ENCODE measurements around the gene NNT. TPM values are rescaled to one million over a fixed set of nuclear protein-coding genes. Genes with fewer than 3 reads are reported as not detected.

NNT gene
- total and polyA plus RNA-seq, 10 of the 15 experiments (the other 5 are each of a cell fraction or from before 2014, with no cell fraction given): 20.8 to 73.1 (median 51.9) TPM

DNA sequence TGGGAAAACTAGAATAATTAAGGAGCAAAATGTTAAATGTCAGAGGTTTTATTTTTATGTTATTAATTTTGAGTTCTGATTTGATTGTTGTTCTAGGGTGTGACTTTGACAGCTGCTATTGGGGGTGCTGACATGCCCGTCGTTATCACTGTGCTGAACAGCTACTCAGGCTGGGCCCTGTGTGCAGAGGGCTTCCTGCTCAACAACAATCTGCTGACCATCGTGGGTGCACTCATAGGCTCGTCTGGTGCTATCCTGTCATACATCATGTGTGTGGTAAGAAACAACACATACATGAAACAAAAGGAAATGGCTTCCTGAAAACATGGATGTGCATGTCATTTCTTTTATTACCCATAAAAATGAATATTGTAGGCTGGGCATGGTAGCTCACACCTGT, 56.1 kb downstream of the NNT start:
- Histone ChIP-seq H4K20me1 (ENCODE audit: control insufficient read depth, insufficient read depth) (no peaks in the 10 kb centered on the region), H3K79me2 (ENCODE audit: control insufficient read depth, insufficient read depth, low read length) (no peaks in the 10 kb centered on the region), H3K9me3 (replicated peaks; ENCODE audit: control insufficient read depth, insufficient read depth, low read length) (no peaks in the 10 kb centered on the region; the same call in 2 of the 3 replicates), H3K27me3 (replicated peaks in 1 of 2; ENCODE audit: control insufficient read depth in 2 of 2, insufficient read depth in 2 of 2, low read length in 1 of 2) (no peaks in the 10 kb centered on the region), H3K27ac (ENCODE audit: control insufficient read depth, insufficient read depth) (no peak overlapping the region), H3K36me3 (ENCODE audit: control insufficient read depth in 2 of 2, insufficient read depth in 2 of 2, low read length in 1 of 2) (peaks cover 2 to 16% of the 10 kb centered on the region in 2 experiments; a peak in 3 of 4 replicates), H3K4me2 (ENCODE audit: control insufficient read depth, insufficient read depth) (no peak overlapping the region), H3K4me1 (ENCODE audit: control insufficient read depth, insufficient read depth, low read length) (no peaks in the 10 kb centered on the region), H2AFZ (ENCODE audit: control insufficient read depth, low read depth, low read length) (no peak overlapping the region), H3K9ac (ENCODE audit: control insufficient read depth, insufficient read depth, low read length) (no peak overlapping the region), H3K4me3 (no peak overlapping the region)
- FAIRE-seq: no peak
- BruUV-seq (replicated peaks): no TSS peak
- DNase-seq (ENCODE audit: low read depth, low spot score): no peak
- RAD21 ChIA-PET (ENCODE audit: unreplicated experiment): no interaction called here
- CTCF ChIA-PET: interaction anchor here (3.7 kb wide), 1 partner anchor 28 kb away, joined by 19 read pairs; no protein-coding TSS in a partner anchor
- 80% methylated on average over 4 of the region's 4 CpGs for WGBS (ENCODE audit: insufficient coverage, insufficient replicate concordance, low lambda C conversion rate, missing lambda C conversion rate)
- intact Hi-C loops (cut with micrococcal nuclease; ENCODE audit: unreplicated experiment) (no loop called here), in situ Hi-C loops (cut with MboI) (no loop called here)
- SMC1A ChIA-PET (ENCODE audit: uncharacterized antibody, unreplicated experiment): no interaction called here
- POLR2A ChIA-PET: no interaction called here
- no peak for ATAC-seq
- no peak for TF ChIP-seq SUZ12 (IDR thresholded peaks at IDR 0.05; ENCODE audit: unreplicated experiment)
- no peak for TF ChIP-seq ZNF384 (IDR thresholded peaks at IDR 0.05; ENCODE audit: borderline replicate concordance, low read depth, low read length)
- no peak for TF ChIP-seq POLR2AphosphoS5 (IDR thresholded peaks at IDR 0.05; ENCODE audit: low read length)
- no peak for TF ChIP-seq SP1 (IDR thresholded peaks at IDR 0.05; ENCODE audit: low read depth, low read length)
- TF ChIP-seq YBX1 (IDR thresholded peaks at IDR 0.05): no peak
- TF ChIP-seq, protein P1, sequence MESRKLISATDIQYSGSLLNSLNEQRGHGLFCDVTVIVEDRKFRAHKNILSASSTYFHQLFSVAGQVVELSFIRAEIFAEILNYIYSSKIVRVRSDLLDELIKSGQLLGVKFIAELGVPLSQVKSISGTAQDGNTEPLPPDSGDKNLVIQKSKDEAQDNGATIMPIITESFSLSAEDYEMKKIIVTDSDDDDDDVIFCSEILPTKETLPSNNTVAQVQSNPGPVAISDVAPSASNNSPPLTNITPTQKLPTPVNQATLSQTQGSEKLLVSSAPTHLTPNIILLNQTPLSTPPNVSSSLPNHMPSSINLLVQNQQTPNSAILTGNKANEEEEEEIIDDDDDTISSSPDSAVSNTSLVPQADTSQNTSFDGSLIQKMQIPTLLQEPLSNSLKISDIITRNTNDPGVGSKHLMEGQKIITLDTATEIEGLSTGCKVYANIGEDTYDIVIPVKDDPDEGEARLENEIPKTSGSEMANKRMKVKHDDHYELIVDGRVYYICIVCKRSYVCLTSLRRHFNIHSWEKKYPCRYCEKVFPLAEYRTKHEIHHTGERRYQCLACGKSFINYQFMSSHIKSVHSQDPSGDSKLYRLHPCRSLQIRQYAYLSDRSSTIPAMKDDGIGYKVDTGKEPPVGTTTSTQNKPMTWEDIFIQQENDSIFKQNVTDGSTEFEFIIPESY (IDR thresholded peaks at IDR 0.05): no peak
- no peak for TF ChIP-seq ASH2L (IDR thresholded peaks at IDR 0.05; ENCODE audit: borderline replicate concordance, low read depth)
- TF ChIP-seq, protein P2, sequence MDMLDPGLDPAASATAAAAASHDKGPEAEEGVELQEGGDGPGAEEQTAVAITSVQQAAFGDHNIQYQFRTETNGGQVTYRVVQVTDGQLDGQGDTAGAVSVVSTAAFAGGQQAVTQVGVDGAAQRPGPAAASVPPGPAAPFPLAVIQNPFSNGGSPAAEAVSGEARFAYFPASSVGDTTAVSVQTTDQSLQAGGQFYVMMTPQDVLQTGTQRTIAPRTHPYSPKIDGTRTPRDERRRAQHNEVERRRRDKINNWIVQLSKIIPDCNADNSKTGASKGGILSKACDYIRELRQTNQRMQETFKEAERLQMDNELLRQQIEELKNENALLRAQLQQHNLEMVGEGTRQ (IDR thresholded peaks at IDR 0.05; ENCODE audit: borderline replicate concordance, low read depth, low read length): no peak
- TF ChIP-seq, protein P3, sequence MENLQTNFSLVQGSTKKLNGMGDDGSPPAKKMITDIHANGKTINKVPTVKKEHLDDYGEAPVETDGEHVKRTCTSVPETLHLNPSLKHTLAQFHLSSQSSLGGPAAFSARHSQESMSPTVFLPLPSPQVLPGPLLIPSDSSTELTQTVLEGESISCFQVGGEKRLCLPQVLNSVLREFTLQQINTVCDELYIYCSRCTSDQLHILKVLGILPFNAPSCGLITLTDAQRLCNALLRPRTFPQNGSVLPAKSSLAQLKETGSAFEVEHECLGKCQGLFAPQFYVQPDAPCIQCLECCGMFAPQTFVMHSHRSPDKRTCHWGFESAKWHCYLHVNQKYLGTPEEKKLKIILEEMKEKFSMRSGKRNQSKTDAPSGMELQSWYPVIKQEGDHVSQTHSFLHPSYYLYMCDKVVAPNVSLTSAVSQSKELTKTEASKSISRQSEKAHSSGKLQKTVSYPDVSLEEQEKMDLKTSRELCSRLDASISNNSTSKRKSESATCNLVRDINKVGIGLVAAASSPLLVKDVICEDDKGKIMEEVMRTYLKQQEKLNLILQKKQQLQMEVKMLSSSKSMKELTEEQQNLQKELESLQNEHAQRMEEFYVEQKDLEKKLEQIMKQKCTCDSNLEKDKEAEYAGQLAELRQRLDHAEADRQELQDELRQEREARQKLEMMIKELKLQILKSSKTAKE (IDR thresholded peaks at IDR 0.05; ENCODE audit: low read depth, poor library complexity, severe bottlenecking): no peak
- no peak for TF ChIP-seq EGR1 (IDR thresholded peaks at IDR 0.05; ENCODE audit: borderline replicate concordance in 1 of 2, low read depth in 2 of 2, low read length in 2 of 2)
- TF ChIP-seq, protein P4, sequence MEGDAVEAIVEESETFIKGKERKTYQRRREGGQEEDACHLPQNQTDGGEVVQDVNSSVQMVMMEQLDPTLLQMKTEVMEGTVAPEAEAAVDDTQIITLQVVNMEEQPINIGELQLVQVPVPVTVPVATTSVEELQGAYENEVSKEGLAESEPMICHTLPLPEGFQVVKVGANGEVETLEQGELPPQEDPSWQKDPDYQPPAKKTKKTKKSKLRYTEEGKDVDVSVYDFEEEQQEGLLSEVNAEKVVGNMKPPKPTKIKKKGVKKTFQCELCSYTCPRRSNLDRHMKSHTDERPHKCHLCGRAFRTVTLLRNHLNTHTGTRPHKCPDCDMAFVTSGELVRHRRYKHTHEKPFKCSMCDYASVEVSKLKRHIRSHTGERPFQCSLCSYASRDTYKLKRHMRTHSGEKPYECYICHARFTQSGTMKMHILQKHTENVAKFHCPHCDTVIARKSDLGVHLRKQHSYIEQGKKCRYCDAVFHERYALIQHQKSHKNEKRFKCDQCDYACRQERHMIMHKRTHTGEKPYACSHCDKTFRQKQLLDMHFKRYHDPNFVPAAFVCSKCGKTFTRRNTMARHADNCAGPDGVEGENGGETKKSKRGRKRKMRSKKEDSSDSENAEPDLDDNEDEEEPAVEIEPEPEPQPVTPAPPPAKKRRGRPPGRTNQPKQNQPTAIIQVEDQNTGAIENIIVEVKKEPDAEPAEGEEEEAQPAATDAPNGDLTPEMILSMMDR (IDR thresholded peaks at IDR 0.05 in 2 of 3, conservative IDR thresholded peaks at IDR 0.05 in 1 of 3; ENCODE audit: control insufficient read depth in 2 of 3, extremely low read depth in 1 of 3, insufficient read depth in 1 of 3, low read depth in 3 of 3, low read length in 3 of 3): no peak
- no peak for TF ChIP-seq TARDBP (IDR thresholded peaks at IDR 0.05; ENCODE audit: borderline replicate concordance)
- no peak for TF ChIP-seq WRNIP1 (IDR thresholded peaks at IDR 0.05; ENCODE audit: borderline replicate concordance, low read depth, low read length)
- no peak for TF ChIP-seq CHD4 (IDR thresholded peaks at IDR 0.05)

Measured in GM12878 (cell line).